Measurements from ENCODE around the gene CACNA1C.

DNA sequence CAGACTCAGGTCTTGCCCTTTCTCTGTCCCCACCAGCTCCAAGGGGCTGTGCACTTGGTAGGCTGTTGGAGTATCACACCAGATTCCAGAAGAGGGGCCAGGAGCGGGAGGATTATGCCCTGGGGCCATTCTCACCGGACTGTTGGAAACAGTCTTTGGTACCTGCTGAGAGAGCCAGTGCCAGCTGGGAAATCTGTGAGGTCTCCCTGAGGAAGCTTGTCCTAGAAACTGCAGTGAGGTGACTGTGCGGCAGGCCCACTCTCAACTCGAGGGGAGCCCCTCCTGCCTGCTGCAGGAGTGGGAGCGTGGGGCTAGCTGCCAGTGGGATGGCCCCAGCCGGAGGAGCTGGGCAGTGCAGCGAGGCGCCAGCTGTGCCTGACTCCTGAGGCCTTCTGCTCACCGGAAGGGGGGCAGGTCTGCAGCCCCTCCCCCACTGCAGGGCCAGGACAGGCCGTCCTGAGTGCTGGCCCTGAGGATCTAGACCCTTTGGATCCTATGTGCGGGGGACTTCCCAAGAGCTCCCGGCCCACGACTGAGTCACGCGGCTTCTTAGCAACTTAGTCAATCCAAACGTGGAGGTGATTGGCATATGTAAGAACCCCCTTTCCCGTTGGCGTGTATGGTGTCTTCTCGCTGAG, 295.2 kb downstream of the CACNA1C start:
- TF ChIP-seq CTCF (IDR thresholded peaks at IDR 0.05) (no peak), POLR2A (IDR thresholded peaks at IDR 0.05) (no peak), POLR2AphosphoS5 (IDR thresholded peaks at IDR 0.05) (no peak)
